Astrocyte (in vitro differentiated cells and primary cell): ENCODE data around the gene PLA2G4A. TPM values are rescaled to one million over a fixed set of nuclear protein-coding genes. Genes with fewer than 3 reads are reported as not detected.

ENCODE experiments used
- DNase-seq: peaks from one replicate; pipeline ENCODE4 v3.0.0-alpha.2; 2010; ENCODE audit warnings: low read depth
- FAIRE-seq: peaks from 2 replicates; lab custom pipeline; 2011; peaks lifted over from hg19 to GRCh38; lab: Jason Lieb, UNC
- H2AFZ ChIP-seq: 2 replicates; pipeline ENCODE4 v1.6.0; 2012; ENCODE audit warnings: low read depth, low read length, inconsistent platforms
- H3K27ac ChIP-seq: 2 replicates; pipeline ENCODE4 v1.5.1; 2011; ENCODE audit warnings: low read depth, low read length, inconsistent platforms
- H3K27me3 ChIP-seq: 2 replicates; pipeline ENCODE4 v1.6.0; 2011; ENCODE audit warnings: low read length, inconsistent platforms; ENCODE audit not compliant: insufficient read depth
- H3K36me3 ChIP-seq: 2 replicates; pipeline ENCODE4 v1.5.1; 2011; ENCODE audit warnings: low read length, inconsistent platforms; ENCODE audit not compliant: insufficient read depth
- H3K4me1 ChIP-seq: 2 replicates; pipeline ENCODE4 v1.5.1; 2011; ENCODE audit warnings: low read length, inconsistent platforms; ENCODE audit not compliant: insufficient read depth
- H3K4me2 ChIP-seq: 2 replicates; pipeline ENCODE4 v1.6.0; 2012; ENCODE audit warnings: low read length, inconsistent platforms
- H3K4me3 ChIP-seq: 2 replicates; pipeline ENCODE4 v1.5.1; 2011; ENCODE audit warnings: low read depth, mild to moderate bottlenecking, low read length, inconsistent platforms; ENCODE audit not compliant: insufficient read depth
- H3K79me2 ChIP-seq: 2 replicates; pipeline ENCODE4 v1.6.0; 2012; ENCODE audit warnings: mild to moderate bottlenecking, low read length, inconsistent platforms; ENCODE audit not compliant: insufficient read depth
- H3K9ac ChIP-seq: 2 replicates; pipeline ENCODE4 v1.6.0; 2012; ENCODE audit warnings: mild to moderate bottlenecking, low read length, inconsistent platforms
- H3K9me3 ChIP-seq: 2 replicates; pipeline ENCODE4 v1.5.1; 2012; ENCODE audit warnings: low read depth, mild to moderate bottlenecking, low read length, inconsistent platforms; ENCODE audit not compliant: insufficient read depth
- H4K20me1 ChIP-seq: 2 replicates; pipeline ENCODE4 v1.6.0; 2012; ENCODE audit warnings: low read length, inconsistent platforms; ENCODE audit not compliant: insufficient read depth
- H3K27ac Mint-ChIP-seq: one replicate; pipeline ENCODE4 v1.8.0; 2021; ENCODE audit warnings: mild to moderate bottlenecking, mixed read lengths; ENCODE audit not compliant: unreplicated experiment
- H3K27me3 Mint-ChIP-seq: one replicate; pipeline ENCODE4 v1.8.0; 2021; ENCODE audit warnings: low read depth, mixed read lengths; ENCODE audit not compliant: unreplicated experiment
- H3K36me3 Mint-ChIP-seq: one replicate; pipeline ENCODE4 v1.8.0; 2021; ENCODE audit warnings: low read depth, mixed read lengths; ENCODE audit not compliant: unreplicated experiment
- H3K4me1 Mint-ChIP-seq: one replicate; pipeline ENCODE4 v1.8.0; 2021; ENCODE audit warnings: low read depth, mixed read lengths; ENCODE audit not compliant: unreplicated experiment
- H3K4me3 Mint-ChIP-seq: one replicate; pipeline ENCODE4 v1.8.0; 2021; ENCODE audit warnings: mild to moderate bottlenecking, moderate library complexity, mixed read lengths; ENCODE audit not compliant: unreplicated experiment
- H3K9me3 Mint-ChIP-seq: one replicate; pipeline ENCODE4 v1.8.0; 2021; ENCODE audit warnings: mild to moderate bottlenecking, mixed read lengths; ENCODE audit not compliant: unreplicated experiment
- EZH2 ChIP-seq: IDR thresholded peaks from 2 replicates; pipeline ENCODE4 v1.6.1; 2012; ENCODE audit warnings: mild to moderate bottlenecking, low read length, inconsistent platforms; ENCODE audit not compliant: insufficient read depth
- total RNA-seq: library from RNA; stranded (reverse); gene quantifications from 2 replicates; pipeline ENCODE4 v1.2.1, GENCODE V29; 2021
- TF ChIP-seq, protein P1 (sequence below): IDR thresholded peaks from 2 replicates; pipeline ENCODE4 v1.5.1; 2011; ENCODE audit warnings: low read depth, mild to moderate bottlenecking, inconsistent platforms, low read length, moderate library complexity; ENCODE audit not compliant: insufficient read depth

PLA2G4A gene
- total RNA-seq, 1 donor from 2014 or later = 1.4 TPM

DNA sequence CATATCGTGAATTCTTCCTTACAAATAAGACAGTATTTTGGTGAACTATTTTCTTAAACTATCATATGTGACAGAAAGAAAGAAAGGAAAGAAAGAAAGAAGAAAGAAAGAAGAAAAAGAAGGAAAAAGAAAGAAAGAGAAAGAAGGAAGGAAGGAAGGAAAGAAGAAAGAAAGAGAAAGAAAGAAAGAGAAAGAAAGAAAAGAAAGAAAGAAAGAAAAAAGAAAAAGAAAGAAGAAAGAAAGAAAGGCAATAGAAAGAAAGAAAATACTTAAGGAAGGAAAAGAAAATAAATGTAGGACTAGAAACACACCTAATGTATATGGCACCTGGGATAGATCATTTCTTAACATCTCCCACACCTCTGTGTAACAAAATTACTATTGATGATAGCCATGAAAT is 120.4 kb downstream of the PLA2G4A start:
- Histone ChIP-seq H3K79me2 (no peaks in the 10 kb centered on the region), H3K4me1 (peaks cover 4% of the 10 kb centered on the region), H3K27ac (no peak overlapping the region), H3K27me3 (no peaks in the 10 kb centered on the region), H3K9ac (peak overlapping the region; percentile 36), H3K4me3 (no peak overlapping the region), H3K36me3 (no peaks in the 10 kb centered on the region), H3K4me2 (no peak overlapping the region), H3K9me3 (no peaks in the 10 kb centered on the region), H4K20me1 (no peaks in the 10 kb centered on the region), H2AFZ (no peak overlapping the region)
- Mint-ChIP-seq H3K36me3 (no peaks in the 10 kb centered on the region), H3K27ac (no peak overlapping the region), H3K9me3 (no peaks in the 10 kb centered on the region), H3K27me3 (no peaks in the 10 kb centered on the region), H3K4me1 (no peaks in the 10 kb centered on the region), H3K4me3 (no peak overlapping the region)
- no peak for DNase-seq
- TF ChIP-seq, protein P1, sequence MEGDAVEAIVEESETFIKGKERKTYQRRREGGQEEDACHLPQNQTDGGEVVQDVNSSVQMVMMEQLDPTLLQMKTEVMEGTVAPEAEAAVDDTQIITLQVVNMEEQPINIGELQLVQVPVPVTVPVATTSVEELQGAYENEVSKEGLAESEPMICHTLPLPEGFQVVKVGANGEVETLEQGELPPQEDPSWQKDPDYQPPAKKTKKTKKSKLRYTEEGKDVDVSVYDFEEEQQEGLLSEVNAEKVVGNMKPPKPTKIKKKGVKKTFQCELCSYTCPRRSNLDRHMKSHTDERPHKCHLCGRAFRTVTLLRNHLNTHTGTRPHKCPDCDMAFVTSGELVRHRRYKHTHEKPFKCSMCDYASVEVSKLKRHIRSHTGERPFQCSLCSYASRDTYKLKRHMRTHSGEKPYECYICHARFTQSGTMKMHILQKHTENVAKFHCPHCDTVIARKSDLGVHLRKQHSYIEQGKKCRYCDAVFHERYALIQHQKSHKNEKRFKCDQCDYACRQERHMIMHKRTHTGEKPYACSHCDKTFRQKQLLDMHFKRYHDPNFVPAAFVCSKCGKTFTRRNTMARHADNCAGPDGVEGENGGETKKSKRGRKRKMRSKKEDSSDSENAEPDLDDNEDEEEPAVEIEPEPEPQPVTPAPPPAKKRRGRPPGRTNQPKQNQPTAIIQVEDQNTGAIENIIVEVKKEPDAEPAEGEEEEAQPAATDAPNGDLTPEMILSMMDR = no peak
- no peak for TF ChIP-seq EZH2
- FAIRE-seq = no peak

DNA sequence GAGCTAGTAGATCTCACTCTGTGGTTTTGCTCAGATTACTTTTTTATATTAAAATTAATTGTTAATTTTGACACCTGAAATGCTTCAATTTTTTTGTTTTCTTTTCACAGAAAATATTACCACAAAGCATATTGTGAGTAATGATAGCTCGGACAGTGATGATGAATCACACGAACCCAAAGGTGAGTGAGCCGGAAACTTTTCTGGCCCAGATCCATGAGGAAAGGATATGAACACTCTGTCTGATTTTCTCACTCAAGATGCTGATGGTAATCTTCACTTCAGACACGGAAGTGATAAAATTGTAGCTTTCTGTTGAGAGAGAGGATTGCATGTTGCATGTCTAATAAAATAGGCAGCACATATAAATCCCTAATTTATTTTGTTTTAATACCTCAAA is 121.8 kb downstream of the PLA2G4A start:
- no peaks in the 10 kb centered on the region for H3K27me3 ChIP-seq
- no peak overlapping the region for H3K9ac ChIP-seq
- no peak overlapping the region for H3K27ac Mint-ChIP-seq
- H3K9me3 ChIP-seq = no peaks in the 10 kb centered on the region
- no peaks in the 10 kb centered on the region for H3K4me1 Mint-ChIP-seq
- no peaks in the 10 kb centered on the region for H3K9me3 Mint-ChIP-seq
- TF ChIP-seq, protein P1 = no peak
- no peak for TF ChIP-seq EZH2
- no peaks in the 10 kb centered on the region for H3K36me3 ChIP-seq
- H3K27ac ChIP-seq = no peak overlapping the region
- H3K79me2 ChIP-seq = no peaks in the 10 kb centered on the region
- H3K4me1 ChIP-seq = peaks cover 4% of the 10 kb centered on the region
- H3K36me3 Mint-ChIP-seq = no peaks in the 10 kb centered on the region
- no peak overlapping the region for H2AFZ ChIP-seq
- no peaks in the 10 kb centered on the region for H4K20me1 ChIP-seq
- no peaks in the 10 kb centered on the region for H3K27me3 Mint-ChIP-seq
- FAIRE-seq = no peak
- DNase-seq = peak; percentile 50
- no peak overlapping the region for H3K4me2 ChIP-seq
- no peak overlapping the region for H3K4me3 ChIP-seq
- H3K4me3 Mint-ChIP-seq = no peak overlapping the region

DNA sequence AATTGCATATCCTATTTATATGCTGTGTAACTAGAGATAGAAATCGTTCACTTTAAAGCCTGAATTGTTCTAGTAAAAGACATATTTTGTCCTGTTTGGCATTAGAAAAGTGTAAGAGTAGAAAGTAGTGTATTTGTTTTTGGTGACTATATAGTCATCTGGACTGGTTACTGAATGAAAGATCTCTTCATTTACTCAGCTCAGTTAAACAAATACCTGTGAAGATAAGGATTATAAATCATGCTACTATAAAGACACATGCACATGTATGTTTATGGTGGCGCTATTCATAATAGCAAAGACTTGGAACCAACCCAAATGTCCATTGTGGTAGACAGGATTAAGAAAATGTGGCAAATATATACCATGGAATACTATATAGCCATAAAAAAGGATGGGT is 125.1 kb downstream of the PLA2G4A start:
- FAIRE-seq = no peak
- Mint-ChIP-seq H3K27me3 (no peaks in the 10 kb centered on the region), H3K9me3 (no peaks in the 10 kb centered on the region)

More for the DNA sequence above, 125.1 kb downstream of the PLA2G4A start:
- Histone ChIP-seq H3K9ac (no peak overlapping the region), H3K9me3 (no peaks in the 10 kb centered on the region), H3K79me2 (no peaks in the 10 kb centered on the region), H4K20me1 (no peaks in the 10 kb centered on the region), H3K4me3 (no peak overlapping the region), H2AFZ (no peak overlapping the region), H3K36me3 (no peaks in the 10 kb centered on the region), H3K4me2 (no peak overlapping the region), H3K4me1 (peaks cover 4% of the 10 kb centered on the region), H3K27ac (no peak overlapping the region), H3K27me3 (no peaks in the 10 kb centered on the region)
- no peaks in the 10 kb centered on the region for H3K36me3 Mint-ChIP-seq
- H3K4me1 Mint-ChIP-seq = no peaks in the 10 kb centered on the region
- no peak overlapping the region for H3K4me3 Mint-ChIP-seq
- no peak for TF ChIP-seq EZH2
- TF ChIP-seq, protein P1 = no peak
- DNase-seq = no peak
- H3K27ac Mint-ChIP-seq = no peak overlapping the region
